ENCODE data around the gene INTS7.
"Not testable (repeated sequence)": the region's sequence is repeated elsewhere in the genome, so short reads cannot be mapped to it uniquely, and the experiment has no call there.

INTS7 gene

DNA sequence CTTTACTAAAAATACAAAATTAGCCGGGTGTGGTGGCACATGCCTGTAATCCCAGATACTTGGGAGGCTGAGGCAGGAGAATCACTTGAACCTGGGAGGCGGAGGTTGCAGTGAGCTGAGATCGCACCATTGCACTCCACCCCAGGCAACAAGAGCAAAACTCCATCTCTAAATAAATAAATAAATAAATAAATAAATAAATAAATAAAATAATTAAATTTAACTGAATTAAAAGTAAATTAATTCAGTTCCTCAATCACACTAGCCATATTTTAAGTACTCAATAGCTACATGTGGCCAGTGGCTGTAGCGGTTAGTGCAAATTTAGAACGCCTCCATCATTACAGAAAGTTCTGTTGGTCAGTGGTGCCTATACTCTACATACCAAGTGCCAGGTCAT is 97.9 kb downstream of the INTS7 start:
- DNase-seq = not testable (repeated sequence)

DNA sequence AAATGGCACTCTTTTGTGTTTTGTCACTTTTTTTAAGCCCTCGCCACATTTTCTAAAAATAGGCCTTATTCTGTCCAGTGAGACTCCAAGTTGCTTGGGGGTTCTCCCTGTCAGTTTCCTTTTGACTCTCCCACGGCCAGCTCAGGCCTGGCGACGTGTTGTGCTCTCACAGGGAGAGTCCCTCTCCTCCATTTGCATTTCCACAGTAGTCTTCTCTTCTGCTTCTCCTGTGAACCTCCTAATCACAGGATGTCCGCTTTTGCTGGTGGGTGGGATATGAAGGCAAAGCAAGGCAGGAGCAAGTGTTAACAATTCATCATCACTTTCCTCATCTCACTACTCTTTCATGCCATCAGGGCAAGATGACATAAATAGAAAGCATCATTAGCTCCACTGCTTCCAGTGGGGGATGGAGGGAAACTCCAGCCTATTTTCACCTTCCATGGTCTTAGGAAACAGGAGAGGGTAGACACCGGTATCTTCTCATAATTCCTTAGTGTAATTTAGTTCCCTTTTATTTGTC is 99.8 kb downstream of the INTS7 start:
- DNase-seq = no peak

DNA sequence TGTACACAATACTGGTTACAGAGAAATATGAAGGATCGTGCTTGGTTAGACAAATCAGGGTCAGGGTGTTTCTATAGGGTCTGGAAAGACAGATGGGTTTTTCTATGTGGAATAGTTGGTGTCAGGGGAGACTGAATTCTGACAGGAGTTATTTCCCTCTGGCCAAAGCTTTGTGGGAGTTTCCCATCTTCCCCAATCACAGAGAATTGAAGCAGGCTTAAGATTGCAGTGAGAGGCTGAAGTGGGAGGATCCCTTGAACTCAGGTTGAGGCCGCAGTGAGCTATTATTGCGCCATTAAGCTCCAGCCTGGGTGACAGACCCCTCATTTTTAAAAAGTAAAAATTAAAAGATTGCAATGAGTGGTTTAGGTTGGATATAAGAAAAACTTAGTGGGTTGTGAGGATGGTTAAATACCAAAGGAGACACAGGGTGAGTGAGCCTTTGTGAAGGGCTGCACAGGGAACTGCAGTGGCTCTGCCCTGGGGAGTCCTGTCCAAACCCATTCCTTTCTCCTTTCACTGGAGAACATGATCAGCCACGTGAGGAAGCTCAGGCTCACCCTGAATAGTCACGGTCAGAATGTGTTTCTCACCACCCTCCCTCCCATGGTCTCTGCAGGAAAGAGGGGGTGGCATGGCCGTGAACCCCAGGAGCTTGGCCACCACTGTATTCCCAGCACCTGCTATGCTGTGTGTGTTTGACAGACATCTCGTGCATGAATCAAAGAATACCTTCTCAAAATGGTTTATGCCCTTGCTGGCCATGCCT is 101.2 kb downstream of the INTS7 start:
- DNase-seq = no peak

- no peak for DNase-seq
Observed at GRCh38 chr1:211932933-211933254, 102.5 kb downstream of the INTS7 start.

DNA sequence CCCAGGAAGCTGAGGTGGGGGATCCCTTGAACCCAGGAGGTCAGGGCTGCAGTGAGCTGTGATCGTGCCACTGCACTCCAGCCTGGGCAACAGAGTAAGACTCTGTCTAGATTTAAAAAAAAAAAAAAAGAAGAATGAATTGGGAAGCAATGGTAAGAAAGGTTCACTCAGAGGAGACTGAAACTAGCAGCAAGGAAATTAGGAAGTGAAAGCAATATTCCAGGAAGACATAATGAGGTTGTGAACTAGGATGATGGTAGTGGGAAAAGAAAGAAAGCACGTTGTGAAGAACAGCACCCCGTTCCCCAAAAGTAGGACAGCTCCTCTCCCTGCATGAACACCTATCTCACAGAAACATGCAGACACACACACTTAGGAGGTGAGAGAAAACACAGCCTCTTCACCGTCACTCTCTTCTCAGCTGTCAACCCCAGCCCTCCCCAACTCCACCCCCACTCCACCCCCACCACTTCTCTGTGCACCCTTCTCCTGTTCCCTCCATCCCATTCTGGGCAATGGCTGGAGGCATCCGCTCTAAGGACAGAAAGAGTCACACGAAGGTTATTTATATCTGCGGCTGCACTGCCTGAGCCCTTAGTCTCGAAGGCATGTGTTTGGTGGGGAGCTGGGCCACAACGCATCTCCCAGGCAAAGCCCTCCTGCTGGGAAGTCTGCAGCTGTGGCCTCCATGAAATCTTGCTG is 103.0 kb downstream of the INTS7 start:
- DNase-seq = no peak

- DNase-seq = no peak
Observed at GRCh38 chr1:211929683-211930082, 105.7 kb downstream of the INTS7 start.

GRCh38 chr1:211928993-211929637 is 106.2 kb downstream of the INTS7 start:
- no peak for DNase-seq

- DNase-seq = no peak
Observed at GRCh38 chr1:211928290-211928801, 107.0 kb downstream of the INTS7 start.

DNA sequence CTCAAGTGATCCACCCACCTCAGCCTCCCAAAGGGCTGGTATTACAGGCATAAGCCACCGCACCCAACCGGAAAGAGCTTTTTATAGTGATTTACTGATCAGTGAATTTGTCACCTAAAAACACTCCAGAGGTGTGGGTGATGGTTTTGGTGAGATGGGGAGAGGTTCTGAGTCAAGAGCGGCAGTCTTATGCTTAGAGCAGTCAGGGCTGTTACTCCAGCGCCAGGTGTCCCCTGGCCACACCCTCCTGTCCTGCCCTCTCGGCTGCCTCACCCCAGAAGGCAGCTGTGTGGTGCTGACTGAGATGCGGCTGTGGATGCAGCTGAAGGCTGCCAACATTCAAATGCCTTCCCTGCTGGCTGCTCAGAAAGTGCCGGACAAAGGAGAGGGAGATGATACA is 110.3 kb downstream of the INTS7 start:
- DNase-seq = no peak

- no peak for DNase-seq
Observed at GRCh38 chr1:211924256-211924655, 111.1 kb downstream of the INTS7 start.

DNA sequence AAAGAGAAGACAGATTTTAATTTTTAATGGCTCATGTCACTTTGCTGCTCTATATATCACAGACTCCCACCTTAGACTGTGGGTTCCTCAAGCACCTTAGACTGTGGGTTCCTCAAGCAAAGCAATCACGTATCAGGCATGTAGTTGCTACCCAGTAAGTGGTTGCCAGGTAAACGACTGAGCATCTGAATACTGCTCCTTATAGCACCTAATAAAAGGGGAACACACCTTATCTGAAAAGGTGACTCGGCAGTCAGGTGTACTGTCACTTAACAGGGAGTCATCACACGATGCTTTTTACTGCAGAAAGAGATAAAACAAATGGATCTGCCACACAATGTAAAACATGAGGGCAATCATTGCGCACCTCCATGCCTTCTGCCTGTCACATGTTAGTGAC is 112.3 kb downstream of the INTS7 start:
- no peak for DNase-seq

GRCh38 chr1:211921579-211922095 is 113.7 kb downstream of the INTS7 start:
- no peak for DNase-seq

DNA sequence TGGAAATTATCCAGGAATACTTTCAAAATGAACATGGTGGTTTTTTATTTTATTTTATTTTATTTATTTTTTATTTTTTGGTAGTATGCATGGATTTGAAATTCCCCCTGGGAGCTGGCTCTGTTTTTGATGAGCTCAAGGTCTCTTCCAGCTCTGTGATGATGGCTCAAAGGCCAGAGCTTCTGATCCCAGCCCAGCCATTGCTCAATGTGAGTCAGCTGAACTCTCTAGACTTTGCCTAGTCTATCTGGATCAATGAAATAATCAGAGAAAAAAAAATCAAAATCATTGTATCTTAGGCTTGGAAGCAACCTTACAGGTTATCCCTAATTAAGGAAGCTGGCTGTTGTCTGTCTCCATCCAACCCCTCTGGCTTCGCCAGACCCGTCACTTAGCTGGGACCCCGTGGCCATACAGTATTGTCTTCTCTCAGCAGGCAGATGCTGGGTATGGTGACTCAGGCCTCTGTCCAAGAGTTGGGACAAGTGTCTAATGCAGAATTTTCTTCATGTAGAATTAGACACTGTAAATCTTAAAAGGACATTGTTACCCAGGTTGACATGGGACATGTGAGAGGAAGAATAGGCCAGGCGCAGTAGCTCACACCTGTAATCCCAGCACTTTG is 114.6 kb downstream of the INTS7 start:
- no peak for DNase-seq

DNA sequence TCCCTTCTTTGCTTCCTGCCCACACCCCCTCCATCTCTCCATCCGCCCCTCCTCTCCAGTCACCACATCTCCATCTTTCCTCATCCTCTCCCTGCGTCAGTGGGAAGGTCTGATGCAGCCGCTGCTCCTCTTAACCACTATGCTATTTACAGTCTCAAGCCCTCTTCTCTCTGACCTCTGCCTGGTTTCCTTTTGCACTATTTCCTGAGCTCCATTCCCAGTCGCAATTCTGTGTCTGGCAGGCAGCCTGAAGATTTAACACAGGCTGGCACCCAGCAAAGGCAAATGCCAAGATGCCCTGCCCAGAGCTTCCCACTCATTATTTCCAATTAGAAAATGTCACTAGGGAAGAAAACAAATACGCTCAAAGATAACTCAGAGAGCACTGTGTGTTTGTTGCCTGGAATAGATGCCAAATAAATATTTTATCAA is 115.2 kb downstream of the INTS7 start:
- no peak for DNase-seq

DNA sequence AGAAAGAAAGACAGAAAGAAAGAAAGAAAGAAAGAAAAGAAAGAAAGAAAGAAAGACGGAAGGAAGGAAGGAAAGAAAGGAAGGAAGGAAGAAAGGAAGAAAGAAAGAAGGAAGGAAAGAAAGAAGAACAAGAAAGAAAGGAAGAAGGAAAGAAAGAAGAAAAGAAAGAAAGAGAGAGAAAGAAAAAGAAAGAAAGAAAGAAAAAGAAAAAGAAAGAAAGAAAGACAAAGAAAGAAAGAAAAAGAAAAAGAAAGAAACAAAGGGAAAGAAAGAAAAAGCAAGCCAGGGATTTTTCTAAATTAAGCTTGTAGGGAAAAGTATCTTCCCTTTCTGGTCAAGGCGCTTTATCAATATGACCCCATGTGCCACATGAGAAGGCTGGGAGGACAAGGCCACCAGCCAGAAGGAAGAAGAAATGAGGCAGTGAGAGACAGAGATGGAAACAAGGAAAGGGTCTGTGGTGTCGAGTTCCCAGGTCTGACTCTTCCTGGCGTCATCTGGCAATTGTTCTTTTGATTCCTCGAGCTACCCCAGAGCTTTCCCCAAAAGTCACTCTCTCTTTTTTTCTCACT is 116.4 kb downstream of the INTS7 start:
- no peak for DNase-seq

DNA sequence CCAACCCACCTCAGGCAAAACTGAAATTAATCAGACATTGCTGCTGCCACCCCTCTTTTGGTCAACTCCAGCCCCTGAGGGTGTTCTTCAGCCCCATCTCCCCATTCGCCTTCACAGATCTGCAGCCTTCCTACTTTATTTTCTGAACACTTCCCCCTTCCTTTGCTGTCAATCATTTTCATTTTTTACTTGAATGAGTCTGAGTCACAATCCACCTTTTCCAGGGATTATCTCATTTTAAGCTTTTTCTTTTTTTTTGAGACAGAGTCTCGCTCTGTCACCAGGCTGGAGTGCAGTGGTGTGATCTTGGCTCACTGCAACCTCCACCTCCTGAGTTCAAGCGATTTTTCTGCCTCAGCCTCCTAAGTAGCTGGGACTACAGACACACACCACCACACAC is 118.9 kb downstream of the INTS7 start:
- not testable (repeated sequence) for DNase-seq

DNA sequence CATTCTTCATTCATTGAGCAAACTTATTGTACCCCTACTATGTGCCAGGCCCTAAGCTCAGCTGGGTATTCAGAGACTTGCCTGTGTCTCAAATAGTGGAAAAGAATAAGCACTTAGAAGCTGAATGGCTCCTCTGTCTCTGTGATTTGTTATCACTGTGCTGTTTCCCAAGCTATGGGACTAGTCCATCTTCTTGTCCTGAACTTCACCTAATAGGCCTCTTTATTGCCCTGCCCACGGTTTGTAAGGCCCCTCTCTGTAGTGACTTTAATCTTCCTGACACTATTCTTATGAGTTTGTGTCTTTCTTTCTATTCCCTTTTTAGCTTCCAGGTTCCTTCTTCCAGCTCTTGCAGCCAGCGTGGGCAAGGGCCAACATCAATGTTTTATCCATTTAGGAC is 119.4 kb downstream of the INTS7 start:
- DNase-seq = no peak

DNA sequence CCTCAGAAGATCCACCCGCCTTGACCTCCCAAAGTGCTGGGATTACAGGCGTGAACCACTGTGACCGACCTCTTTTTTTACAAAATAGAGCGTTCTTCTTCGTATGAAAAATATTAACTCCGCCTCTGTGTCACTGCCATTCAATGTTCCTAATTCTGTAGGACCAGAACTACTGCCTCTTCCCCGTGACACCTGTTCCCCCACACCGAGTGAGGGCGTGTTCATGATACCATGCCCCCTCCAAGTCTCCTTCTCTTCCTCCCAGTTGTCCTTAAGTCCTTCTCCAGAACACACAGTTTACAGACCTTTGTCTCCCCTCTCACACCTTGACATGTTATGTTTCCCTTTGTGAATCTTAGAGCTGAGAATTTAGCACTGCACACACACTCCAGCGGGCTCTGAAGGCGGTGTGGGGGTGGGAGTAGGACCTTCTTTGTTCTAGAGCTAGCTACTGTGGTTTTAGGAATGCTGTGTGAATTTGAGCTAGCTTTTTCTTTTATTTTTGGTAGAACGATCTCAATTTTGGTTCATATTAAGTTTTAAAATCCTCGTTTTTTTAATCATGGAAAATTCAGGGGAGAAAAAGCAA is 122.4 kb downstream of the INTS7 start:
- DNase-seq = no peak

DNA sequence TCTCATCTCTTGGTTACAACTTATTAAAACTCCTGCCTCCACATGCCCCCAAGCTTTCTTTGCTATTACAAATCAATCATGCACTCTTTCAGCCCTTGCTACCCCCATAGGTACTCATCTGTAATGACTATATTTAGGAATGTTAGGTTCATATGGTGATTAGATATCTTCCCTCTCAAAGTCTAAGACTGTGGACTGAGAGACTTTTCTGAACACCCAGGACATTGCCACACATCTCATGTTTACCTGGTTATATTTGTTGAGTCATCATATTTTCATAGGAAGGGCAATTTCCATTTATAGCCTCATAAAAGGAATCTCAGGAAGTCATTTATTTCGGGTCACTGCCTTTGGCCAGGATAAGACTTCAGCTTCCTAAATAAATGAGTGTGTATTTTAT is 123.3 kb downstream of the INTS7 start:
- no peak for DNase-seq

- no peak for DNase-seq
Observed at GRCh38 chr1:211910913-211911485, 124.4 kb downstream of the INTS7 start.

All from amygdala (tissue), 56 donors.